Skin epidermis (tissue), 12 donors: ENCODE measurements around the gene KRT8.
"Not testable (repeated sequence)": the region's sequence is repeated elsewhere in the genome, so short reads cannot be mapped to it uniquely, and the experiment has no call there.

ENCODE experiments used
- H3K27ac ChIP-seq, 21 experiments: fragments of 200-600 bp; sonication (generic) in 11 of 21; one replicate each; pipeline ENCODE4 v1.5.0; 2020; ENCODE audit warnings: mild to moderate bottlenecking in 3 of 21, inconsistent platforms in 2 of 21, moderate library complexity in 2 of 21
- H3K4me3 ChIP-seq, 7 experiments: fragments of 200-600 bp; sonication (generic) in 2 of 7; one replicate each; pipeline ENCODE4 v1.5.0; 2020; ENCODE audit warnings: inconsistent platforms in 2 of 7, mild to moderate bottlenecking in 2 of 7, moderate library complexity in 1 of 7

The KRT8 gene

GRCh38 chr12:52857500-52857899, 47.4 kb downstream of the KRT8 start:
- H3K27ac ChIP-seq = no peak overlapping the region
- no peak overlapping the region for H3K4me3 ChIP-seq

DNA sequence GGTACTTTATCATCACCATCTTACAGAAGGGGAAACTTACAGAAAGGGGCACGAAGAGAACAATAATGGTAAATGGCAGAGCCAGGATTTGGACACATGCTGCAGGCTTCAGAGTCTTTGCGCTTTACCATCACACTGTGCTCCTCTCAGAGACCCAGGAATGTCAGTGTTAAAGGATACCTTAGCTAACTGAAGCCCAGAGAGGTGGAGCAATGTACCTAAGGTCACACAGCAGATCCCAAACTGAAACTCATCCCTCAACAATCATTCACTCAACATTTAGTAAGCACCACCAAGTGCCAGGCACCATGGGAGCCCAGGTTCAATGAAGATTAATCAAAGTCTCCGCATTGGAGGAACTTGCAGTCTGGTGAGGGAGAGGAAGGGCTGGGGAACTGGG, 48.1 kb downstream of the KRT8 start:
- Histone ChIP-seq H3K4me3 (no peak overlapping the region), H3K27ac (no peak overlapping the region)

DNA sequence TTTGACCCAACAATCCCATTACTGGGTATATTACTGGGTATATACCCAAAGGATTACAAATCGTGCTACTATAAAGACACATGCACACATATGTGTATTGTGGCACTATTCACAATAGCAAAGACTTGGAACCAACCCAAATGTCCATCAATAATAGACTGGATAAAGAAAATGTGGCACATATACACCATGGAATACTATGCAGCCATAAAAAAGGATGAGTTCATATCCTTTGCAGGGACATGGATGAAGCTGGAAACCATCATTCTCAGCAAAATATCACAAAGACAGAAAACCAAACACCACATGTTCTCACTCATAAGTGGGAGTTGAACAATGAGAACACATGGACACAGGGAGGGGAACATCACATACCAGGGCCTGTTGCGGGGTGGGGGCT, 48.8 kb downstream of the KRT8 start:
- not testable (repeated sequence) for H3K27ac ChIP-seq, H3K4me3 ChIP-seq

DNA sequence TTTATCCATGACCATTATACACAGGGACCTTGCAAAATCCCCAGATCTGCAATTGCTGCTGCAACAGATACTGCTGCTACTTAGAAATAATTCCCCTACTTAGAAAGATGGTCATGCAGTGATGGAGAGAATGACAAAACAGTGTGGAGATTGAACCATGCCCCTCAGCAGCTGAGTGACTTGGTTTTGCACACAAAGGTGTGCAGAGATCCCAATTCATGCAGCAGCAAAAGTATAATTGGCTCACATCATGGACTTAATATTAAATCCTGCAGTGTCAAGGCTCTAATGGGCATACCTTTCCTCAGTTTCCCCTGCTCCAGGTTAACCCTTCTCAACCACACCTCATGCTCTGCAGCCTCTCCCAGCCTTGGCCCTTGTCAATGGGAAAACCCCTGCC, 53.1 kb downstream of the KRT8 start:
- no peak overlapping the region for H3K27ac ChIP-seq
- H3K4me3 ChIP-seq = no peak overlapping the region

GRCh38 chr12:52850681-52851080, 54.2 kb downstream of the KRT8 start:
- H3K27ac ChIP-seq = no peak overlapping the region

DNA sequence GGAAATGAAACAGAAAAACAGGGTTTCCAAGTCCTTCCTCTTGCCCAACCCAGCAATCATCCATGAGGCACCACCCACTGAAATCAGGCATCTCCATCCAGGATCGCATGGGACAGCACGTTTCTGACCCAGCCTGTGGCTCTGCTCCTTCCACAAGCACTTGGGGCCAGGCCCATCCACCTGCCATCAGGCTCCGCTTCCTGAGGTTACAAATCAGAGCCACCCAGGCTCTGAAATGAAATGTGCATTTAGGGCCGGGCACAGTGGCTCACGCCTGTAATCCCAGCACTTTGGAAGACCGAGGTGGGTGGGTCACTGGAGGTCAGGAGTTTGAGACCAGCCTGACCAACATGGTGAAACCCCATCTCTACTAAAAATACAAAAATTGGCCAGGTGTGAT, 55.4 kb downstream of the KRT8 start:
- H3K27ac ChIP-seq = peak overlapping the region in 6 of 21 experiments; percentile 14 to 71 (median 37)

More at GRCh38 chr12:52850681-52851080, 54.2 kb downstream of the KRT8 start:
- no peak overlapping the region for H3K4me3 ChIP-seq

GRCh38 chr12:52848661-52849255, 56.1 kb downstream of the KRT8 start, which contains the start of gene KRT78:
Gene KRT78 (minus strand): TSS chr12:52848994. CDS start chr12:52848930, 64 bp downstream.
- H3K27ac ChIP-seq = peak within 1 kb of the TSS in 14 of 21 experiments; percentile 18 to 74 (median 52)

More for the DNA sequence above, 55.4 kb downstream of the KRT8 start:
- H3K4me3 ChIP-seq = no peak overlapping the region

GRCh38 chr12:52847335-52848102, 57.4 kb downstream of the KRT8 start:
- H3K27ac ChIP-seq = peak overlapping the region in 16 of 21 experiments; percentile 15 to 74 (median 50)
- H3K4me3 ChIP-seq = no peak overlapping the region

More at GRCh38 chr12:52848661-52849255, 56.1 kb downstream of the KRT8 start, which contains the start of gene KRT78:
- H3K4me3 ChIP-seq = no peak within 1 kb of the TSS
